Measurements from ENCODE around the gene NDUFB3.

DNA sequence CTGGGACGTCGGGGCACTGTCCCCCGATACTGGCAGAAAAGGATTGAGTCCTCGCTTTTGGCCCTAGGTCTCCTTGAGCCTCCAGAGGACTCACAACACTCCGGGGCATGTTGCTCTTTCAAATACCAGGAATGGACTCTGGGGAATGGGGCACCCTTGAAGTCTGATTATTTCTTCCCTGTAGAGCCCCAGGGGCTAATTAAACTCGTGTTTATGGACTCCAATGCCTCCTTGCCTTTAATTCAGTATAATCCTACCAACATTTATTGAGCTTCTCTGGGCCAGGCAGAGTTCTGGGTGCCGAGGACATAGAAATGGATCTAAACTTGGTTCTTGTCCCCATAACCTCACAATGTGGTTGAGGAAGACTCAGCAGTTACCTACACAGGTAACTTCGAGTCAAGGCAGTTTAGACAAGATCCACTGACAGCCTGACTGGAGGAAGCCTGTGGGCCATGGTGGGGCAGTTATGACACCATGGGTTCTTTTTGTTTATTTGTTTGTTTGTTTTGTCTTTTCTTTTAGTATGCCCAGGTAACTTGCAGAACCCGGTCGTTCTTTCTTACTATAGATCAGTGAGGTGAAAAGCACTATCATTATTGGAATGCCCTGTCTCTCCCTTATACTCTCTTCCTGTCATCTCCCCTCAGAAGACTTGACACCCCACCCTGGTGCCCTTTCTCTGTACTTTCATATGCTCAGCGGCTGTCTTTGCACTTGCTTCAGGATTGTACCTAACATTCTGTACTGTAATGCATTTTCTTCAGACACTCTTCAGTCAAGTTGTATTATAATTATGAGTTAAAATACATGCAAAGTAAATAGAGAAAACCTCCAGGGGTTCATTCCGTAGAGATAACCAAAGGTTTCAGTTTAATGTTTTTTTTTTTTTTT, 47.4 kb downstream of the NDUFB3 start:
- no peak for TF ChIP-seq ZBTB1 (tag by site-specific recombination; IDR thresholded peaks at IDR 0.05)
- no peak for TF ChIP-seq REPIN1 (tag by site-specific recombination; IDR thresholded peaks at IDR 0.05; ENCODE audit: low read depth)
- TF ChIP-seq, protein P1, sequence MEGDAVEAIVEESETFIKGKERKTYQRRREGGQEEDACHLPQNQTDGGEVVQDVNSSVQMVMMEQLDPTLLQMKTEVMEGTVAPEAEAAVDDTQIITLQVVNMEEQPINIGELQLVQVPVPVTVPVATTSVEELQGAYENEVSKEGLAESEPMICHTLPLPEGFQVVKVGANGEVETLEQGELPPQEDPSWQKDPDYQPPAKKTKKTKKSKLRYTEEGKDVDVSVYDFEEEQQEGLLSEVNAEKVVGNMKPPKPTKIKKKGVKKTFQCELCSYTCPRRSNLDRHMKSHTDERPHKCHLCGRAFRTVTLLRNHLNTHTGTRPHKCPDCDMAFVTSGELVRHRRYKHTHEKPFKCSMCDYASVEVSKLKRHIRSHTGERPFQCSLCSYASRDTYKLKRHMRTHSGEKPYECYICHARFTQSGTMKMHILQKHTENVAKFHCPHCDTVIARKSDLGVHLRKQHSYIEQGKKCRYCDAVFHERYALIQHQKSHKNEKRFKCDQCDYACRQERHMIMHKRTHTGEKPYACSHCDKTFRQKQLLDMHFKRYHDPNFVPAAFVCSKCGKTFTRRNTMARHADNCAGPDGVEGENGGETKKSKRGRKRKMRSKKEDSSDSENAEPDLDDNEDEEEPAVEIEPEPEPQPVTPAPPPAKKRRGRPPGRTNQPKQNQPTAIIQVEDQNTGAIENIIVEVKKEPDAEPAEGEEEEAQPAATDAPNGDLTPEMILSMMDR (tag by site-specific recombination; IDR thresholded peaks at IDR 0.05) = no peak
- no peak for TF ChIP-seq ZNF174 (tag by site-specific recombination; IDR thresholded peaks at IDR 0.05)
- TF ChIP-seq ZNF510 (tag by site-specific recombination; IDR thresholded peaks at IDR 0.05; ENCODE audit: insufficient replicate concordance) = no peak
- TF ChIP-seq, protein P2, sequence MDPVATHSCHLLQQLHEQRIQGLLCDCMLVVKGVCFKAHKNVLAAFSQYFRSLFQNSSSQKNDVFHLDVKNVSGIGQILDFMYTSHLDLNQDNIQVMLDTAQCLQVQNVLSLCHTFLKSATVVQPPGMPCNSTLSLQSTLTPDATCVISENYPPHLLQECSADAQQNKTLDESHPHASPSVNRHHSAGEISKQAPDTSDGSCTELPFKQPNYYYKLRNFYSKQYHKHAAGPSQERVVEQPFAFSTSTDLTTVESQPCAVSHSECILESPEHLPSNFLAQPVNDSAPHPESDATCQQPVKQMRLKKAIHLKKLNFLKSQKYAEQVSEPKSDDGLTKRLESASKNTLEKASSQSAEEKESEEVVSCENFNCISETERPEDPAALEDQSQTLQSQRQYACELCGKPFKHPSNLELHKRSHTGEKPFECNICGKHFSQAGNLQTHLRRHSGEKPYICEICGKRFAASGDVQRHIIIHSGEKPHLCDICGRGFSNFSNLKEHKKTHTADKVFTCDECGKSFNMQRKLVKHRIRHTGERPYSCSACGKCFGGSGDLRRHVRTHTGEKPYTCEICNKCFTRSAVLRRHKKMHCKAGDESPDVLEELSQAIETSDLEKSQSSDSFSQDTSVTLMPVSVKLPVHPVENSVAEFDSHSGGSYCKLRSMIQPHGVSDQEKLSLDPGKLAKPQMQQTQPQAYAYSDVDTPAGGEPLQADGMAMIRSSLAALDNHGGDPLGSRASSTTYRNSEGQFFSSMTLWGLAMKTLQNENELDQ (tag by site-specific recombination; IDR thresholded peaks at IDR 0.05; ENCODE audit: low read depth) = no peak

Measured in HEK293 (cell line).